H9 (cell line): ENCODE data around the gene IL1RAPL1. TPM values are rescaled to one million over a fixed set of nuclear protein-coding genes. Genes with fewer than 3 reads are reported as not detected.

Source experiments
- DNase-seq: peaks from one replicate; pipeline ENCODE4 v3.0.0-alpha.2; 2017
- H2AFZ ChIP-seq: one replicate; pipeline ENCODE4 v1.6.1; 2013; ENCODE audit warnings: mild to moderate bottlenecking, low read length, control low read depth, moderate library complexity
- H2AK5ac ChIP-seq: 2 replicates; pipeline ENCODE4 v1.6.1; 2013; ENCODE audit warnings: low read length, control low read depth, mixed read lengths; ENCODE audit not compliant: insufficient read length
- H2BK120ac ChIP-seq: one replicate; pipeline ENCODE4 v1.6.1; 2013; ENCODE audit warnings: low read depth, mild to moderate bottlenecking, low read length, control low read depth, inconsistent platforms; ENCODE audit not compliant: poor library complexity, severe bottlenecking
- H2BK12ac ChIP-seq: 2 replicates; pipeline ENCODE4 v1.6.1; 2013; ENCODE audit warnings: low read length, control low read depth, mixed read lengths, low read depth; ENCODE audit not compliant: insufficient read length
- H2BK15ac ChIP-seq: 2 replicates; pipeline ENCODE4 v1.6.1; 2013; ENCODE audit warnings: low read depth, low read length, control low read depth
- H2BK20ac ChIP-seq: one replicate; pipeline ENCODE4 v1.6.1; 2013; ENCODE audit warnings: low read depth, mild to moderate bottlenecking, low read length, control low read depth, inconsistent platforms; ENCODE audit not compliant: poor library complexity, severe bottlenecking
- H2BK5ac ChIP-seq: 2 replicates; pipeline ENCODE4 v1.6.1; 2013; ENCODE audit warnings: low read length, control low read depth, mixed read lengths; ENCODE audit not compliant: insufficient read length
- H3K14ac ChIP-seq: 2 replicates; pipeline ENCODE4 v1.6.1; 2013; ENCODE audit warnings: low read length, control low read depth; ENCODE audit not compliant: insufficient read depth
- H3K18ac ChIP-seq: 2 replicates; pipeline ENCODE4 v1.6.1; 2013; ENCODE audit warnings: low read depth, mild to moderate bottlenecking, mixed read lengths, low read length, control low read depth; ENCODE audit not compliant: insufficient read length
- H3K23ac ChIP-seq: 2 replicates; pipeline ENCODE4 v1.6.1; 2013; ENCODE audit warnings: low read length, control low read depth, mixed read lengths, low read depth; ENCODE audit not compliant: insufficient read length
- H3K23me2 ChIP-seq: 2 replicates; pipeline ENCODE4 v1.6.1; 2013; ENCODE audit warnings: low read depth, mild to moderate bottlenecking, mixed read lengths, low read length, control low read depth; ENCODE audit not compliant: insufficient read length, poor library complexity, severe bottlenecking
- H3K27ac ChIP-seq: 2 replicates; pipeline ENCODE4 v1.5.1; 2013; ENCODE audit warnings: low read length, control low read depth, mixed read lengths, low read depth; ENCODE audit not compliant: insufficient read length
- H3K27me3 ChIP-seq: 2 replicates; pipeline ENCODE4 v1.6.1; 2013; ENCODE audit warnings: low read length, control low read depth, inconsistent platforms; ENCODE audit not compliant: insufficient read depth
- H3K4ac ChIP-seq: 2 replicates; pipeline ENCODE4 v1.6.1; 2013; ENCODE audit warnings: low read depth, mild to moderate bottlenecking, control low read depth, inconsistent platforms, low read length, moderate library complexity
- H3K4me1 ChIP-seq: 2 replicates; pipeline ENCODE4 v1.6.1; 2013; ENCODE audit warnings: low read length, control low read depth, inconsistent platforms; ENCODE audit not compliant: insufficient read depth
- H3K4me2 ChIP-seq: 2 replicates; pipeline ENCODE4 v1.6.1; 2013; ENCODE audit warnings: low read length, control low read depth, mixed read lengths; ENCODE audit not compliant: insufficient read length, insufficient read depth
- H3K56ac ChIP-seq: 2 replicates; pipeline ENCODE4 v1.6.1; 2013; ENCODE audit warnings: low read depth, mild to moderate bottlenecking, mixed read lengths, low read length, control low read depth; ENCODE audit not compliant: insufficient read length
- H3K79me1 ChIP-seq: 2 replicates; pipeline ENCODE4 v1.6.1; 2013; ENCODE audit warnings: low read depth, mild to moderate bottlenecking, moderate library complexity, low read length, control low read depth, inconsistent platforms; ENCODE audit not compliant: insufficient read depth, poor library complexity, severe bottlenecking
- H3K79me2 ChIP-seq: 2 replicates; pipeline ENCODE4 v1.6.1; 2013; ENCODE audit warnings: low read length, control low read depth, inconsistent platforms; ENCODE audit not compliant: insufficient read depth
- H3K9ac ChIP-seq: 2 replicates; pipeline ENCODE4 v1.6.1; 2013; ENCODE audit warnings: low read length, control low read depth, mixed read lengths; ENCODE audit not compliant: insufficient read length; ENCODE audit errors: extremely low read depth
- H3K9me3 ChIP-seq: one replicate; pipeline ENCODE4 v1.6.1; 2013; ENCODE audit warnings: low read depth, low read length, inconsistent platforms; ENCODE audit not compliant: control insufficient read depth
- H3T11ph ChIP-seq: one replicate; pipeline ENCODE4 v1.6.1; 2013; ENCODE audit warnings: mild to moderate bottlenecking, low read length, control low read depth, inconsistent platforms
- H4K20me1 ChIP-seq: one replicate; pipeline ENCODE4 v1.6.1; 2013; ENCODE audit not compliant: control insufficient read depth, insufficient read length, insufficient read depth
- H4K5ac ChIP-seq: 2 replicates; pipeline ENCODE4 v1.6.1; 2013; ENCODE audit warnings: low read depth, mild to moderate bottlenecking, mixed read lengths, low read length, control low read depth; ENCODE audit not compliant: insufficient read length
- H4K8ac ChIP-seq: replicated peaks from 2 replicates; pipeline ENCODE4 v1.6.1; 2013; ENCODE audit warnings: low read length, control low read depth, mixed read lengths, low read depth; ENCODE audit not compliant: insufficient read length
- H4K91ac ChIP-seq: 2 replicates; pipeline ENCODE4 v1.6.1; 2013; ENCODE audit warnings: low read depth, mild to moderate bottlenecking, moderate library complexity, mixed read lengths, low read length, control low read depth; ENCODE audit not compliant: insufficient read length
- H3K27ac Mint-ChIP-seq, 3 experiments: 2 replicates in 2 of 3; 3 replicates in 1 of 3; pipeline ENCODE4 v1.8.0; 2020 to 2021; ENCODE audit warnings: mixed read lengths in 3 of 3, mild to moderate bottlenecking in 1 of 3, moderate library complexity in 1 of 3
- H3K27me3 Mint-ChIP-seq: 2 replicates; pipeline ENCODE4 v1.8.0; 2021; ENCODE audit warnings: low read depth, mild to moderate bottlenecking, moderate library complexity, mixed read lengths
- H3K36me3 Mint-ChIP-seq, 3 experiments: 2 replicates in 2 of 3; 3 replicates in 1 of 3; pipeline ENCODE4 v1.8.0; 2020 to 2021; ENCODE audit warnings: low read depth in 3 of 3, mixed read lengths in 3 of 3; ENCODE audit not compliant: insufficient read depth in 1 of 3
- H3K4me1 Mint-ChIP-seq, 2 experiments: 2 replicates each; pipeline ENCODE4 v1.8.0; 2020; ENCODE audit warnings: mixed read lengths in 2 of 2
- H3K4me3 Mint-ChIP-seq, 2 experiments: 2 replicates in 1 of 2; 3 replicates in 1 of 2; pipeline ENCODE4 v1.8.0; 2020 to 2021; ENCODE audit warnings: mild to moderate bottlenecking in 2 of 2, mixed read lengths in 2 of 2, moderate library complexity in 1 of 2
- H3K9me3 Mint-ChIP-seq, 2 experiments: 2 replicates in 1 of 2; 3 replicates in 1 of 2; pipeline ENCODE4 v1.8.0; 2020; ENCODE audit warnings: mild to moderate bottlenecking in 2 of 2, mixed read lengths in 2 of 2, moderate library complexity in 1 of 2
- WGBS: extraction: QIAGEN DNeasy Blood & Tissue Kit; methylation state at CpG from one replicate; pipeline ENCODE4 v1.1.7; 2013; ENCODE audit warnings: missing lambda C conversion rate, low lambda C conversion rate, mixed read lengths; ENCODE audit not compliant: insufficient read length; ENCODE audit errors: extremely low coverage; 5-methylcytosine and 5-hydroxymethylcytosine counted together
- total RNA-seq: library from RNA; stranded (reverse); gene quantifications from 2 replicates; pipeline ENCODE4 v1.2.1, GENCODE V29; 2021
- TF ChIP-seq, protein P1 (sequence below): fragments of 200-600 bp; sonication (generic); conservative IDR thresholded peaks from 3 replicates; pipeline ENCODE4 v1.8.0; 2021; ENCODE audit warnings: antibody characterized with exemption, mild to moderate bottlenecking

Gene IL1RAPL1
- total RNA-seq, 1 experiment from 2014 or later = 0.31 TPM

DNA sequence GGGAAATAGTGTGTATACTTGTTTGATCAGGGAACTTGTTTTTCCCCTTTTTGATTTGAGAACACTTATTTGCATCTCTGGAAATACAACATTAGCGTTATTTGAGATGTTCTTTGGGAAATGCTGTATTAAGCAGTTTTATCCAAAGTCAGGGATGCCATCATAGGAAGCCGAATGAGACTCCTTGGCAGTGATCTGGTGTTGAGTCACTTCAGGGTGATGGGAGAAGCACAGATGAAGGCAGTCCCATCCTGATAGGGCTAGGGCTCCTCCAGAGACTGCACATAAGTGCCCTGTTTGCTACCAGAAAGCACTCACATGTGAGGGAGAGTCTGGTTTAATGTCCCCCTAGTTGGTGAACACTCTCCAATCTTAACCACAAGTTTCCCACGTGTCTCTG is 62.3 kb downstream of the IL1RAPL1 start:
- TF ChIP-seq, protein P1, sequence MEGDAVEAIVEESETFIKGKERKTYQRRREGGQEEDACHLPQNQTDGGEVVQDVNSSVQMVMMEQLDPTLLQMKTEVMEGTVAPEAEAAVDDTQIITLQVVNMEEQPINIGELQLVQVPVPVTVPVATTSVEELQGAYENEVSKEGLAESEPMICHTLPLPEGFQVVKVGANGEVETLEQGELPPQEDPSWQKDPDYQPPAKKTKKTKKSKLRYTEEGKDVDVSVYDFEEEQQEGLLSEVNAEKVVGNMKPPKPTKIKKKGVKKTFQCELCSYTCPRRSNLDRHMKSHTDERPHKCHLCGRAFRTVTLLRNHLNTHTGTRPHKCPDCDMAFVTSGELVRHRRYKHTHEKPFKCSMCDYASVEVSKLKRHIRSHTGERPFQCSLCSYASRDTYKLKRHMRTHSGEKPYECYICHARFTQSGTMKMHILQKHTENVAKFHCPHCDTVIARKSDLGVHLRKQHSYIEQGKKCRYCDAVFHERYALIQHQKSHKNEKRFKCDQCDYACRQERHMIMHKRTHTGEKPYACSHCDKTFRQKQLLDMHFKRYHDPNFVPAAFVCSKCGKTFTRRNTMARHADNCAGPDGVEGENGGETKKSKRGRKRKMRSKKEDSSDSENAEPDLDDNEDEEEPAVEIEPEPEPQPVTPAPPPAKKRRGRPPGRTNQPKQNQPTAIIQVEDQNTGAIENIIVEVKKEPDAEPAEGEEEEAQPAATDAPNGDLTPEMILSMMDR = no peak

More for the DNA sequence above, 62.3 kb downstream of the IL1RAPL1 start:
- Mint-ChIP-seq H3K4me1 (peaks cover 7% of the 10 kb centered on the region in 2 experiments), H3K9me3 (peaks cover 3 to 52% of the 10 kb centered on the region in 2 experiments; a peak in 4 of 5 replicates), H3K27me3 (no peaks in the 10 kb centered on the region), H3K27ac (no peak overlapping the region), H3K36me3 (no peaks in the 10 kb centered on the region; a peak in 2 of 7 replicates), H3K4me3 (no peak overlapping the region)
- Histone ChIP-seq H3K27ac (no peak overlapping the region), H4K91ac (no peak overlapping the region), H3T11ph (no peak overlapping the region), H2BK5ac (no peak overlapping the region), H3K79me2 (no peaks in the 10 kb centered on the region), H3K4ac (no peak overlapping the region), H2BK20ac (no peak overlapping the region), H3K23ac (no peak overlapping the region), H2BK12ac (no peak overlapping the region), H4K20me1 (no peaks in the 10 kb centered on the region), H4K5ac (no peak overlapping the region), H4K8ac (no peak overlapping the region), H3K4me2 (no peak overlapping the region), H3K79me1 (no peaks in the 10 kb centered on the region), H2BK120ac (no peak overlapping the region), H2AK5ac (no peak overlapping the region), H2AFZ (no peak overlapping the region), H3K4me1 (no peaks in the 10 kb centered on the region; the same call in 1 of the 2 replicates), H3K23me2 (no peaks in the 10 kb centered on the region), H3K9ac (no peak overlapping the region), H3K27me3 (no peaks in the 10 kb centered on the region), H3K56ac (no peak overlapping the region), H3K14ac (no peak overlapping the region), H3K18ac (no peak overlapping the region), H2BK15ac (no peak overlapping the region), H3K9me3 (no peaks in the 10 kb centered on the region)
- WGBS = no CpG with 5 or more reads among the region's 3 CpGs
- DNase-seq = no peak
